Erythroblast (primary cell): Measurements from ENCODE around the gene PACRGL.

Source experiments
- GATA1 ChIP-seq: IDR thresholded peaks from 2 replicates; pipeline ENCODE4 v1.6.1; 2011; ENCODE audit warnings: low read depth, mild to moderate bottlenecking, control low read depth, low read length, moderate library complexity
- POLR2A ChIP-seq: IDR thresholded peaks from 2 replicates; pipeline ENCODE4 v1.6.1; 2011; ENCODE audit warnings: mild to moderate bottlenecking, low read length

DNA sequence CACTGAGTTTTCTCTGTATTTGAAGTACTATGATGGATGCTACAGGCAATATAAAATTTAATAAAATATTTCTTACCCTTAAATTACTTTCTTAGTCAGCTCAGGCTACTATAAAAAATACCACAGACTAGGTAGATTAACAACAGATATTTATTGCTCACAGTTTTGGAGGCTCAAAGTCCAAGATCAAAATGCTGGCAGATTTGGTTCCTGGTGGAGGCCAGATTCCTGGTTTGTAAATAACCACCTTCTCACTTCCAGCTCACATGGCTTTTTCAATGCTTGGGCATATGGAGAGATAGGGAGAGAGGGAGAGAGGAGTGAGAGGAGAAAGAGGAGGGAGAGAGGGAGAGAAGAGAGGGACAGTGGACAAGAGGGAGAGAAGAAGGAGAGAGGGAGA lies 24.5 kb upstream of the PACRGL start:
- TF ChIP-seq POLR2A, result no peak
- TF ChIP-seq GATA1, result no peak
